Hematopoietic multipotent progenitor cell treated with erythropoietin and hydrocortisone succinate and interleukin-3 and kit ligand, for 8 days (in vitro differentiated cells): Measurements from ENCODE around the gene COL21A1.
"Not testable (repeated sequence)": the region's sequence is repeated elsewhere in the genome, so short reads cannot be mapped to it uniquely, and the experiment has no call there.

Experiments
- DNase-seq: peaks from one replicate; pipeline ENCODE4 v3.0.0-alpha.2; 2015

The COL21A1 gene

GRCh38 chr6:56041591-56041990, 205.8 kb downstream of the COL21A1 start:
- no peak for DNase-seq

DNA sequence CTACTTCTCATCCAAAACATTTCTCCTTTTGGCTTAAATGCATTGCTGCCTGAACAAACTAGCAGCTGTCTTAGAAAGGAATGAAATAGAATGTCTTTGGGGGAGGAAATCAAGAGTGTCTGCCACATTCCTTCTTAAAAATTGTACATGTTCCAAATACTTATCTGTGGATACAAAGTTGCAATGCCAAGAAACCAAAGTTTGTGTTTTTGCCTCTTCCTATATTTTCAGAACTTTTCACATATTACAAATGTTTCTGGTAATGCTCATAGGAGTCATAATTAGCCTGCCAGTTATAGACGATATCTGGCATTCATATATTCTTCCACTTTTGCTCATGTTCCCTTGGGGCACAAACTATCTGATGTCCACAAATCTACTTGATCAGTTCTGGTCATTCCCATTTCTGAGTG, 206.5 kb downstream of the COL21A1 start:
- DNase-seq = no peak

- DNase-seq = no peak
Observed at GRCh38 chr6:56040223-56040622, 207.2 kb downstream of the COL21A1 start.

DNA sequence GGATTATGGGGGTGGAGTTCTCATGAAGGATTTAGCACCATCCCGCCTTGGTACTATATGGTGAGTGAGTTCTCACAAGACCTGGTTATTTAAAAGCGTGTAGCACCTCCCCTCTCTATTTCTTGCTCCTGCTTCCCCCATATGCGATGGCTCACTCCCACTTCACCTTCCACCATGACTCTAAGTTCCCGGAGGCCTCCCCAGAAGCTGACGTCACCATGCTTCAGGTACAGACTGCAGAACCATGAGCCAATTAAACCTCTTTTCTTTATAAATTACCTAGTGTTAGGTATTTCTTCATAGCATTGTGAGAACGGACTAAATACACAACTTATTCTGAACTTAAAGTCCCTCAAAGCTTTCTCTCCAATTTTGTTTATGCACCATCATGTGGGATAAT, 208.6 kb downstream of the COL21A1 start:
- DNase-seq = no peak

DNA sequence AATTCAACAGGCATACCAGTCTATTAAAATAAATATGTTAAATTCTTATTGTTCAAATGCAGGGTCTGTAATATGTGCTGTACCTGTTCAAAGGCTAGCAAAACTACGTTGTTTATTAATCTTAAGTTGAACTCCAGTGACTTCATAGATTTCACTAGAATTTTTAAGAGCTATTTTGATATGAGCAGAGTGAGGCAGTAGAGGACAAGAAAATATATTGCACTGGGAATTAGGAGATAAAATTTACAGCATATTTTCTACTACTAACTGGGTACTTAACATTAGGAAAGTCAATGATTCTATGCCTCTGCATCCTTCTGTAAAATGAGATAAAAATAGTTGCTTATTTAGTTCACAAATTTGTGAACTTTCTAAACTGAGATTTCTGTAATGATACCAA, 209.8 kb downstream of the COL21A1 start:
- no peak for DNase-seq

DNA sequence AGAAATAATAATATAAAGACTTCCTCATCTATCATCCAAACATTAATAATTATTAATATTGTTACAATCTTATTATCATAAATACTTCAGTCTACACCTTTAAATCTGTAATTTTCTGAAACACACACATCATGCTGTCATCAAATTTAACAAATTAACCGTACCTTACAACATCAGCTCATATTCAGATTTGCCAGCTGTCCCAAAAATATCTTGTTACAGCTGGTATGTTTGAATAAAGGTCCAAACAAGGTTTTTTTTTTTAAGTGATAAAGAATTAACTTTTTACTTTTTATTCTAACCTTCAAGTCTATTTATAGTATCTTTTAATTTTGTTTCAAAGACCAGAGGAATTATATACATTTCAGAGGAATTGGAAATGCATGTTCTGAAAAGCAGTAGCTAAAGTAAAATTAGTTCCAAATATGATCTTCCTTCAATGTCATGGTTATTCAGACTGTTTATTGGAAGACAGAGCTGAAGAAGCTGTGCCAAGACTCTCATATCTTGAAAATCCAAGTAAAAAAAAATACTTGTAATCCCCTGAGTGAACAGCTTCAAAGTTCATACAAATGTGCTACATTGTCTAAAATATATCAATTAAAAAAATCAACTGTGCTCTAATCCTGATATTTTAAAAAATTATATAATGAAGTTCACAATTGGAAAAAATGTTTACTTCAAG, 210.3 kb downstream of the COL21A1 start:
- no peak for DNase-seq

DNA sequence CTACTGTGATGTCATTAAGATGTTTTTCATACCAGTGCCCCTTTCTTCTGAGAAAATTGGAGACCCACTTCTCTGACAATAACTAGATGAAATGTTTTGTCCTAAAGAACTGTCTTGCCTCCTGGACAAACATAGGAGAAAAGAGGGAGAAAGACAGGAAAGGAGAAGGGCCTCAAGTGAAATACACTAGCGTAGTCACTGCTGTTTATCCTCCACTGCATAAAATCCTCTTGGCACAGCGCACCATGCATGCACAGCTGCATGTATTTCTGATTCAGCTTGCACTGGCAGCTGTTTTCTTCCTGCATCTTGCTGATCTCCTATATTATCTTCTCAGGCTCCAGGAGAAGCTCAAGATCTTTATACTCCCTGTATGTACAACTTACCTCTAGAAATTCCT, 214.0 kb downstream of the COL21A1 start:
- no peak for DNase-seq

- no peak for DNase-seq
Observed at GRCh38 chr6:56032715-56033260, 214.6 kb downstream of the COL21A1 start.

GRCh38 chr6:56027865-56028264, 219.5 kb downstream of the COL21A1 start:
- no peak for DNase-seq

DNA sequence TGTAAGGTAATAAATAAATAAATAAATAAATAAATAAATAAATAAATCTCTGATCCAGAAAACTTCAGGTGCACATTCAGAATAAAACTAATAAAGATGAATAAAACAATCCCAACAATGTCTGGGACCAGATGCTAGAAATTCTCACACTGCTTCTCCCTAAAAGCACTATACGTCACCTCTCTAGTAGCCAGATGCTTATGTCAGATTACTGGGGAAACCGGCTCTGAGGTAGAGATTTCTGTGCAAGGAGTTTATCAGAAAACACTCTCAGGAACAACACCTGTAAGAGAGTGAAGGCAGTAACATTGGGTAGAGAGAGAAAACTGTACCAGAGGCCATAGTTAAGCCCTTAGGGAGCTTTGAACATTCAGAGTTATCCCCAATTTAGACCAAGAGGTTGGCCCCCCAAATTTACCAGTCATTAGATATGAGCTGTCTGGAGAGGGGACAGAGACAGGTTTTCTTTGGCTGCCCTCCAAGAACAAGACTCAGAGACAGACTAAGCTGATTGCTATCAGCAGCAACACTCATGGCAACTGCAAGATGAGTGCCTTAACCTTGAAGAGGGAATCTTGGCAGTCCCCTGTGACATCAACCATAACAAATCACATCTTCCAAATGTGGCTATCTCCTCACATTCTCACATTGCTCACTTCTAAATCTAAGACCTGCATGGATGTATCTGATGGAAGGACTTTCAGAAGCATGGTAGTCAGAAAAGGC, 220.8 kb downstream of the COL21A1 start:
- no peak for DNase-seq

DNA sequence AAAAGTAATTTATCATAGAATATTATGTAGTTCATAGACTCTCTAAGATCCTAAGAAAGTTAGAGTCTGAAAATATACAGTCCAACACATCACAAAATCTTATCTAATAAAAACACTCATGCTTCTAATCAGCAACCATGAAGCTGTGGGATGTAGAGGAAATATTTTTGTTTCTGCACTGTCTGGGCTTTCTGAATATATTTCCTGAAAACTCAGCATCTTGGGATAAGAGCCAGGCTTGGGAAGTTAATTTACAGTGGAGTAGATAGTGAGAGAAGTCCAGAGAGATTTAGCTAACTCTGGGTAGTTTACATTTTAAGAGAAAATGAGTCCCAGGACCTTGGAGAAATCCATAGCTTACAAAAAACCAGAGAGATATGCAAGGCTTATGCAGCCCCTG, 221.6 kb downstream of the COL21A1 start:
- no peak for DNase-seq

GRCh38 chr6:56024931-56025330, 222.4 kb downstream of the COL21A1 start:
- DNase-seq = no peak

- DNase-seq = no peak
Observed at GRCh38 chr6:56023829-56024228, 223.6 kb downstream of the COL21A1 start.

DNA sequence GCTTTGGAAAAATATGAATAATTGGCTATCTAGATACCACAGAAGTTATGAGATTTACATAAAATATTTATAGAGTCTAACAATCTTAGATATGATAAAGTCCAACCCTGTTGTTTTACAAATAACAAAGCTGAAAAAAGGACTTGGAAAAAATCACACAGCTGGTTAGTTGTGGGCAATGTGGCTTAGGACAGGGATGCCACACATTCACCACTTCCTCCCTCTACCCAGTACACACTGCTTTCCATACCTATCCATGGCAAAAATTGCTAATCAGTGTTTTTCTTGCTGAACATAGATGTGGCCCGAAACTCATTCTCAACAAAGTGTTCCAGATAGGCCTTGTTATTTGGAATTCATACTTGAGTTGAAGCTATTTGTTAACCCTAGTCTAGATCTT, 224.7 kb downstream of the COL21A1 start:
- no peak for DNase-seq

DNA sequence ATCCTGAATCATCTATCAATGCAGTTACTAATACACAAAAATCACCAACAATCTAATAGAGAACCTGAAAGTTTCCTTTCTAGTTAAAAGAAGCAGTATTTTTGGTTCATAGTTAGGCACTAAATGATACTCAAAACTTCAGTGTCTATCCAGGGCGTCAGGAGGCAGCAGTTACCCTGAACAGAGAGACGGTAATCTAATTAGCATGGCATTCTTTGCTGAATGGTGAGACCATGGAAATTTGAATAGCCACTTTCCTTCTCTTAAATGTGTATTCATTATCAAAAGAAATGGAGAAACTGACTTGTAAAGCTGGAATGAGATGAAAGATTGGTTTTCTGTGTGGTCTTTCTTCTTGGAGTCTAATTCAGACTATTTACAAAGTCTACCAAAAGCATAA, 225.4 kb downstream of the COL21A1 start:
- DNase-seq = no peak

GRCh38 chr6:56019973-56020372, 227.4 kb downstream of the COL21A1 start:
- no peak for DNase-seq

GRCh38 chr6:56017198-56017597, 230.2 kb downstream of the COL21A1 start:
- no peak for DNase-seq

GRCh38 chr6:56014039-56014438, 233.3 kb downstream of the COL21A1 start:
- not testable (repeated sequence) for DNase-seq

- no peak for DNase-seq
Observed at GRCh38 chr6:56009636-56010035, 237.7 kb downstream of the COL21A1 start.
